ENCODE data around the gene NMUR1. TPM values are rescaled to one million over a fixed set of nuclear protein-coding genes. Genes with fewer than 3 reads are reported as not detected.

The NMUR1 gene
- total and polyA plus RNA-seq, 2 experiments from 2014 or later, result 0.29 to 0.59 TPM

- Histone ChIP-seq H3K4me3 (no peak overlapping the region), H3K79me2 (replicated peaks; ENCODE audit: insufficient read depth) (no peaks in the 10 kb centered on the region), H3K27ac (ENCODE audit: low read depth) (no peak overlapping the region), H3F3A (replicated peaks; ENCODE audit: low read depth) (no peaks in the 10 kb centered on the region; the same call in 1 of the 2 replicates), H3K9me2 (ENCODE audit: insufficient read depth) (no peaks in the 10 kb centered on the region), H3K36me3 (ENCODE audit: insufficient read depth) (no peaks in the 10 kb centered on the region), H2AFZ (peak overlapping the region; percentile 87; the same call in 1 of the 2 replicates), H4K20me1 (replicated peaks; ENCODE audit: insufficient read depth) (no peaks in the 10 kb centered on the region), H3K4me2 (no peak overlapping the region), H3K4me1 (ENCODE audit: insufficient read depth) (no peaks in the 10 kb centered on the region), H3K27me3 (ENCODE audit: insufficient read depth) (peaks cover 19% of the 10 kb centered on the region)
- peak overlapping the region; percentile 33; the same call in 1 of the 3 replicates for H3K4me3 Mint-ChIP-seq
- ATAC-seq, result no peak
- H3K27me3 Mint-ChIP-seq (ENCODE audit: insufficient read depth, low read depth, poor library complexity), result peaks cover 31% of the 10 kb centered on the region
- no peaks in the 10 kb centered on the region for H3K36me3 Mint-ChIP-seq (ENCODE audit: low read depth)
- H3K27ac Mint-ChIP-seq, result no peak overlapping the region
- no peak for TF ChIP-seq POLR2AphosphoS5 (IDR thresholded peaks at IDR 0.05; ENCODE audit: low read depth)
- TF ChIP-seq CTCF (conservative IDR thresholded peaks at IDR 0.05; ENCODE audit: low read depth in 2 of 2), result no peak
- TF ChIP-seq NANOG (IDR thresholded peaks at IDR 0.05; ENCODE audit: borderline replicate concordance), result no peak
- TF ChIP-seq, protein P1, sequence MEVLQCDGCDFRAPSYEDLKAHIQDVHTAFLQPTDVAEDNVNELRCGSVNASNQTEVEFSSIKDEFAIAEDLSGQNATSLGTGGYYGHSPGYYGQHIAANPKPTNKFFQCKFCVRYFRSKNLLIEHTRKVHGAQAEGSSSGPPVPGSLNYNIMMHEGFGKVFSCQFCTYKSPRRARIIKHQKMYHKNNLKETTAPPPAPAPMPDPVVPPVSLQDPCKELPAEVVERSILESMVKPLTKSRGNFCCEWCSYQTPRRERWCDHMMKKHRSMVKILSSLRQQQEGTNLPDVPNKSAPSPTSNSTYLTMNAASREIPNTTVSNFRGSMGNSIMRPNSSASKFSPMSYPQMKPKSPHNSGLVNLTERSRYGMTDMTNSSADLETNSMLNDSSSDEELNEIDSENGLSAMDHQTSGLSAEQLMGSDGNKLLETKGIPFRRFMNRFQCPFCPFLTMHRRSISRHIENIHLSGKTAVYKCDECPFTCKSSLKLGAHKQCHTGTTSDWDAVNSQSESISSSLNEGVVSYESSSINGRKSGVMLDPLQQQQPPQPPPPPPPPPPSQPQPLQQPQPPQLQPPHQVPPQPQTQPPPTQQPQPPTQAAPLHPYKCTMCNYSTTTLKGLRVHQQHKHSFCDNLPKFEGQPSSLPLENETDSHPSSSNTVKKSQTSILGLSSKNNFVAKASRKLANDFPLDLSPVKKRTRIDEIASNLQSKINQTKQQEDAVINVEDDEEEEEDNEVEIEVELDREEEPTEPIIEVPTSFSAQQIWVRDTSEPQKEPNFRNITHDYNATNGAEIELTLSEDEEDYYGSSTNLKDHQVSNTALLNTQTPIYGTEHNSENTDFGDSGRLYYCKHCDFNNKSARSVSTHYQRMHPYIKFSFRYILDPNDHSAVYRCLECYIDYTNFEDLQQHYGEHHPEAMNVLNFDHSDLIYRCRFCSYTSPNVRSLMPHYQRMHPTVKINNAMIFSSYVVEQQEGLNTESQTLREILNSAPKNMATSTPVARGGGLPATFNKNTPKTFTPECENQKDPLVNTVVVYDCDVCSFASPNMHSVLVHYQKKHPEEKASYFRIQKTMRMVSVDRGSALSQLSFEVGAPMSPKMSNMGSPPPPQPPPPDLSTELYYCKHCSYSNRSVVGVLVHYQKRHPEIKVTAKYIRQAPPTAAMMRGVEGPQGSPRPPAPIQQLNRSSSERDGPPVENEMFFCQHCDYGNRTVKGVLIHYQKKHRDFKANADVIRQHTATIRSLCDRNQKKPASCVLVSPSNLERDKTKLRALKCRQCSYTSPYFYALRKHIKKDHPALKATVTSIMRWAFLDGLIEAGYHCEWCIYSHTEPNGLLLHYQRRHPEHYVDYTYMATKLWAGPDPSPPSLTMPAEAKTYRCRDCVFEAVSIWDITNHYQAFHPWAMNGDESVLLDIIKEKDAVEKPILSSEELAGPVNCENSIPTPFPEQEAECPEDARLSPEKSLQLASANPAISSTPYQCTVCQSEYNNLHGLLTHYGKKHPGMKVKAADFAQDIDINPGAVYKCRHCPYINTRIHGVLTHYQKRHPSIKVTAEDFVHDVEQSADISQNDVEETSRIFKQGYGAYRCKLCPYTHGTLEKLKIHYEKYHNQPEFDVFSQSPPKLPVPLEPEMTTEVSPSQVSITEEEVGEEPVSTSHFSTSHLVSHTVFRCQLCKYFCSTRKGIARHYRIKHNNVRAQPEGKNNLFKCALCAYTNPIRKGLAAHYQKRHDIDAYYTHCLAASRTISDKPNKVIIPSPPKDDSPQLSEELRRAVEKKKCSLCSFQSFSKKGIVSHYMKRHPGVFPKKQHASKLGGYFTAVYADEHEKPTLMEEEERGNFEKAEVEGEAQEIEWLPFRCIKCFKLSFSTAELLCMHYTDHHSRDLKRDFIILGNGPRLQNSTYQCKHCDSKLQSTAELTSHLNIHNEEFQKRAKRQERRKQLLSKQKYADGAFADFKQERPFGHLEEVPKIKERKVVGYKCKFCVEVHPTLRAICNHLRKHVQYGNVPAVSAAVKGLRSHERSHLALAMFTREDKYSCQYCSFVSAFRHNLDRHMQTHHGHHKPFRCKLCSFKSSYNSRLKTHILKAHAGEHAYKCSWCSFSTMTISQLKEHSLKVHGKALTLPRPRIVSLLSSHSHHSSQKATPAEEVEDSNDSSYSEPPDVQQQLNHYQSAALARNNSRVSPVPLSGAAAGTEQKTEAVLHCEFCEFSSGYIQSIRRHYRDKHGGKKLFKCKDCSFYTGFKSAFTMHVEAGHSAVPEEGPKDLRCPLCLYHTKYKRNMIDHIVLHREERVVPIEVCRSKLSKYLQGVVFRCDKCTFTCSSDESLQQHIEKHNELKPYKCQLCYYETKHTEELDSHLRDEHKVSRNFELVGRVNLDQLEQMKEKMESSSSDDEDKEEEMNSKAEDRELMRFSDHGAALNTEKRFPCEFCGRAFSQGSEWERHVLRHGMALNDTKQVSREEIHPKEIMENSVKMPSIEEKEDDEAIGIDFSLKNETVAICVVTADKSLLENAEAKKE (CRISPR knock-in tag; IDR thresholded peaks at IDR 0.05), result no peak
- TF ChIP-seq ZNF114 (CRISPR knock-in tag; IDR thresholded peaks at IDR 0.05), result no peak
- no peak for TF ChIP-seq ZNF331 (CRISPR knock-in tag; IDR thresholded peaks at IDR 0.05; ENCODE audit: low read depth)
- no peak for TF ChIP-seq STAT1 (IDR thresholded peaks at IDR 0.05; ENCODE audit: unreplicated experiment)
- TF ChIP-seq CREB1 (CRISPR knock-in tag; IDR thresholded peaks at IDR 0.05; ENCODE audit: low read depth), result no peak
- no peak for TF ChIP-seq EZH2 (IDR thresholded peaks at IDR 0.05; ENCODE audit: low read depth, unreplicated experiment)
- TF ChIP-seq ETS1 (IDR thresholded peaks at IDR 0.05), result no peak
- no peak for TF ChIP-seq REST (IDR thresholded peaks at IDR 0.05; ENCODE audit: unreplicated experiment)
- TF ChIP-seq JUNB (IDR thresholded peaks at IDR 0.05; ENCODE audit: unreplicated experiment), result no peak
- TF ChIP-seq EZH2phosphoT487 (IDR thresholded peaks at IDR 0.05; ENCODE audit: unreplicated experiment), result no peak
- H3K9me3 Mint-ChIP-seq, result no peaks in the 10 kb centered on the region
- peaks cover 17% of the 10 kb centered on the region for H3K4me1 Mint-ChIP-seq
- no peak for DNase-seq (ENCODE audit: low spot score)
Observed at GRCh38 chr2:231531466-231531865, 1.2 kb upstream of the NMUR1 start.
